Stimulated activated CD8-positive, alpha-beta memory T cell treated with anti-CD3 and anti-CD28 coated beads, Interleukin-12 subunit alpha, Interleukin-12 subunit beta, amount 100 ng/mL, for 1 hour (primary cell): ENCODE results near the gene SEC24D.

Experiments
- DNase-seq: peaks from one replicate; pipeline ENCODE4 v3.0.0-alpha.2; 2020; ENCODE audit warnings: low read depth

Gene SEC24D

DNA sequence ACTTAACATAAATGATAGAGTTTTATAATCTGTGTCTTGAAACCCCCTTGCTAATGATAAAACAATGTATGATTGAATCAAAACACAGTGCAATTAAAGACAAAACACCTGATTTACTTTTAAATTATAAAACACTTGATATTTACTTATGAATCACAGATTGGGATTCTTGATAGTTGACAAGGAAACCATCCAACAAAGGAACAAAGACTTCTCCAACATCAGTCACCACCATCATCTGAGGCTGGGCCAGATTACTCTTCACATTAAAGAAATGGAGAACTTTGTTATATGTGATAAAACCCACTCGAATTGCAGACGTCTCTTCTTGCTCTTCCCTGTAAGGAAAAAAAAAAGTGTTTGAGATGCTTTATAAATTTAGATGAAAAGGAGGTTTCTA lies 83.4 kb downstream of the SEC24D start:
- DNase-seq = no peak

DNA sequence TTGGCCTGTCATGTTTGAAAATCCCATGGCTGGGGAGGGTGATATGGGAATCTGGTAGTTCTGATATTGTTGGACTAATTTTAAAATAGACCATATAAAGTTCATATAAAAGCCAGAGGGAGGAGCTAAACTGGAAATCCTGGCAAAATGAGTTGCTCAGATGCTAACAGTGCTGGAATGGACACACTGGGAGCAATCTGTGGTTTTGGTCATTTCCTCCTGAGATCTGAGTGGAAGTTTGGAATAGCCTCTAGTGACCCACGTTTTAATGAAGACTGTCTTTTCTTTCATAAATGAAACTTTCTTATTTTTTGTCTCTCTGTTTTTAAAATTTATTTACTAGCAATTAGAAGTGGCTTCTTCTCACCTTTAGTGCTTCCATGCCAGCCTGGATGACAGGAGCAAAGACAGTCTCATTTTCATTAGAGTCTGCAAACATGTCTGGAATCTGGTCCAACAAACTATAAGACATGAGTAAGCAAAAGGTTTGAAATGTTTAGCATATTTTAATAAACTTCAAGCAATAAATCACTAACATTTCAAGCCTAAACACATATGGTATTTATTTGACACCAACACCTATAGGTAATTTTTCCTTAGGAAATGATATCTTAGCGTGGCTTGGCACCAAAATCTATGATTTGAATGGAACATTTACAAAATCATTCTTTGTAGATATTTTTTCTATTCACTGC lies 84.2 kb downstream of the SEC24D start:
- no peak for DNase-seq

DNA sequence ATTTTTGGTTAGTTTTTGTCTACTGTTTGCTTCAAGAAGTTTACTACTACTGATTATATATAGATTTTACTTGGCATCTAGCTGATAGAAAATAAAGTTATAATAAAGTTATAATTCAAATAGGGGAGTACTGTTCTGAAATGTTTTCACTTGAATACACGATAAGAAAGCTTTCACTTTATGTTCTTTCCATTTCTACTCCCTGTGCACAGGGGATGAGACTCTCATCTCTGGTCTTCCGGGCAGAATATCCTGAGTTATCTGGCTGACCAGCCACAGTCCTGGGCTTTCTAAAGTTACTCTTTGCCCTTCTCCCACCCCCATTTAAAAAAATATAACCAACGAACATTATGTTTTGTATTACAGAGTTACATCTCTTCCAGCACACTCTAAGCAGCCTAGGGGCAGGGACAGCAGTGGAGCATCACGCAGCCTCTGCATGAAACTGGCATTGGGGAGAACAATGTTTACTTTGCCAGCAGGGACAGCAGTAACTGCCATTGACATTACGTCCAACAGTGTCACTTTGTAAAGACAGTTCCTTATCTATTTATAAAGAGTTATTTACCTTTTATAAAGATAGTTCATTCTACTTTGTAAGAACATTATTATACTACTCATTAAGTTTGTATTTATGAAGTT lies 86.5 kb downstream of the SEC24D start:
- DNase-seq = no peak

DNA sequence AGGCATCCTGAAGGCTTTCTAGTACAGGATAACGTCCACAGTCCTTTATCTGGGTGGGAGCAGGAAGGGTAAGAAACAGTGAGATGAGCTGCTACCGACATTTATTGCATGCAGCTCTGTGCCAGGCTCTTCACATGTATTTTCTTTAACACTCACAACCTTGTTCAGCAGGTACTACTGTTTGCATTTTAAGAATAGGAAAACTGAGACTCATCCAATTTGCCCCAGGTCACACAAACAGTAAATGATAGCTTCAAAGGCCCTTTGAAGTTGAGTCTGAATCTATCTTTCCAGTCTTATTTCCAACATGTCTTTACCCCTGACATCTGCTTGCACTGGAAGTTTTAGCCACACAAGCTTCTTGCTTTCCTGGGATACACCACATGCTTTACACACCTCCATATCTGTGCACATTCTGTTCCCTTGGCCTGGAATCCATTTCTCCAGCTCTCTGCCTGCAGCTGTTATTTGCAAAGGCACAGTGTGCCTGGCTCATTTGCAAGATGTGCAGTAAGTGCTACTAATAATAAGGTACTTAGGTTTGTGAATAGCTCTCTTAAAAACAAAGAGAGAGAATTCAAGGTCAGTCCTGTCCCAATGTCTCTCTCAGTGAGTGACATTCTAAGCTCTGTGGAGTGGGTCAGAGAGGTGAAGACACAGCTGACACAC lies 89.5 kb downstream of the SEC24D start:
- no peak for DNase-seq

DNA sequence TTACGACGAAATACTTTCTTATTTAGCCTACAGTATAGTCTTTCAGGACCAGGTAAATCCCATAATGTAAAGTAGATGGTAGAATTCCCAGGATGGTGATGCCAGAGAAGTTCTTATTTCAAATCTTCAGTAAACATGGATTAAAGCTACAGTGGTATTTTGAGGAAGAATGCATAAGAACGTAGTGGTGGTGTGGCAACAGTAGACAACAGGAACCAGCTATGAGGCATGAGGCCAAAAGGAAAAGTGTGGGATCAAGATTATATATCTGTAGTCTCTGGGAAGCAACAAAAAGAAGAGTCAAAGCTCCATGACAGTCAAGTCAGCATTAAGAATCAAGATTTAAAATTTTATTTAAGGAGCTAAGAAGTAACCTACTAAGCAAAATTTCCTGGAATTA lies 90.6 kb downstream of the SEC24D start:
- DNase-seq = no peak

DNA sequence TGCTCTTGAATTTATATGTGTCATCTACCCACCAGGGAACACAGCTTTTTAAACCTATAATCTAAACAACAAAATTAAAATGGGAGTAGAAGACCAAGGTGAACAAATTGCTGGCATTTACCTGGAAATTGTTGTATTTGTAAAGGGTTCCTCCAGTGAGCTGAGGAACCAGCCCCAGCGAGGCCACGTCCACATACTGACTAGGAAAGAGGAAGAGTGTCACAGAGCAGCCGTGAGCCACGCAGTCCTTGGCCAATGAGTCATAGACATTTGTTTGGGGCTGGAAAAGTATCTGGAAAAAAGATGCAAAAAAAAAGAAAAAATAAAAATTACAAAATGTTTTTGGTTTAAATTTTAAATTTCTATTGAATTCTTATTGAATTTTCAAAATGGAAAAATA lies 92.1 kb downstream of the SEC24D start:
- DNase-seq = no peak

DNA sequence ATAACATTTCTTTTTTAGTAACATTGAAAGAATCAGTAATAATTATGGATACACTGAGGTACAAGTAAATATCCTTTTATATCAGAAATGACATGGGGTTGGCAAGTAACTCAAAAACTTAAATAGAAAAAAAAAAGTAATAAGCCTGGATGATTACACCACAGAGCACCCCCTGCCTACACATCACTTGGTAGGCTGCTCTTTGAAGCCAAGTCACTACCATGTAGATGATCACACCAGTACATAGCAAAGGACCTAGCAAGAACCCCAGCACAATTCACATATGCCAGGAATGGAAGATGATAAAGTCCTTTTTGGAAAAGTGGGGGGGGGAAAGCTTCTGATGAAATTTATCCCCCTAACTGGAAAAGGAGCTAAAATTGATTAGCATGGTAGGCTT lies 93.9 kb downstream of the SEC24D start:
- DNase-seq = no peak

DNA sequence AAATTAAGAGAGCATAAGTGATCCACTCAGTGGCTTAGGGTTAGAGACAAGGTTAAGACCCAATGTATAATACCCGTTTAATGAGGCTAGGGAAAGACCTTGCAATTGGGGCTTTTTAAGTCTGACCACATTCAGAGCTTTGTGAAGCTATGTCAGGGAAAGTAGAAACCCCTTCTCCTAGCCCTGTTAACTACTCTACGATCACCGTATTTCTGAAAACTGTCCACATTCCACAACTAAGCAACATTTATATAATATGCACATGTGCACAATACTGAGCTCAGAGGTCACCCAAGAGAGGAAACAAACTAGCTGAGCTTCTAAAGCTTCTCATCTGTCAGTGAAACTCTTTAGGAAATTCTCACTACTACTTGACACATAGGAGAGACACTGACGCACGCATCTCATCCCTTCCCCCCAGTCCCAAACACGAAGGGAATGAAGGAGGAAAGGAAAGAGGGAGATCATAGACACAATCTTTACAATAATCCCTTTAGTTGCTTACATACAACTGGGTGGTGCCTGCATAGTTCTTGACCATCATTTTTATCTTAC lies 94.5 kb downstream of the SEC24D start:
- no peak for DNase-seq

DNA sequence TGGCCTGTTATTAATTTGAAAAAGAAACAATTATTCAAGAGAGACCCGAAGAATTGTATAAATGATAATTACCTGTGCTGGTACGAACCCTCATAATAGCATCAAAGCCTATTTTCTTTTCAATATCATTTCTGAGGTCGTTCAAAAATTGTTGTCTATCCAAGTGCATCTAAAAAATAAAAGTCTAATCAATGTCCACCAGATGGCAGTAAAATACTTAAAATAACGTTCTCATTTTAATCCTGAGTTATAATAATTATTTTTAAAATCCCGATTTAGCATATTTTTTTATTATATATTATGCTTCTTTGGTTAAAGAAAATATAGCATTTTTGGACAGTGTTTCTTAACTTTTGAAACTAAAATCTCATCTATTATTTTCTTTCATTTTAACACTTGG lies 95.1 kb downstream of the SEC24D start:
- no peak for DNase-seq

DNA sequence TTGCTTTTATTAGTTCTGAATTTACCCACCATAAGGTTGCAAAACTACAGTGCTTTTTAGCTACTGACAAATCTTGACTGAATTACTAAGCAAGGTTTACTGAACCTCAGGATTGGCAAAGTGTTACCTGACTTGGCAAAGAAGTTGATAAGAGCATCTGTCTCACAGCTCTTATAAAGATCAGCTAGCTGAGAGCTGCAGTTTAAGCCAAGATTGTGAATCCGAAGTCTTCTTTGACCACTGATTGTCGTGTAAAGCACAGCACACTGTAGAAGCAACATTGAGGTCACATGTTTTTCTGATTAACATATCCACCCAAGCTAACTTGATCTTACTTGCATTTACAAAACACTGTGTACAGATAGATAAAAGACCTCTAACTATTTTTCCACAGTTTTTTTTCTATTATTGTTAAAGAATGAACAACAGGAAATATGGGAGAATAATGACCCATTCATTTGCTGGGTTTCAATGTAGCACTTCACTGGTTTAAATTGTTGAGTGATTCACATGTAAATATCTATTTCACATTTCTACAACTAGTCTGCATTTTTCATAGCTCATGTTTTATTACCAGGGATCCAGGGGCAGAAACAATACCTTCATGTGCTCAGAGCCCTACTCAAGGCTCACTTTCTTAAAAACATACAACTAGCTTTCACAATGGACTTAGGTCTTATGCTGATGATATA lies 96.8 kb downstream of the SEC24D start:
- DNase-seq = no peak

DNA sequence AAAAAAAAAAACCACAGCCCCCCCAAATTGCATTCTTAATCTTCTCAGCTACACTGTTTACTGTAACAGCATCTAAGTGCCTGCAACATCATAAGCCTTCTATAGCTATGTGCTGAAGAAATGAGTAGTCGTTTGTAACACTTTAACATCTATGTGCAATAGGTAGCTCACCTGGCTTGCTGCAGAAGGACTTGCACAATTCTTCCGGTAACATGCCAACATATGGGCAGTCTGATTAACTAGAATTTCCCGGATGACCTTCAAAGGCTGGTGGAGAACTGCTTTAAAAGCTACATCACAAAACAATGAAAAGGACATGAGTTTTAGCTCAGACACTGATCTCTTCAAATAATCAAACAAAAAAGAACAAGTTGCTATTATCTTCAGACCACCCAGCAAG lies 97.8 kb downstream of the SEC24D start:
- no peak for DNase-seq

DNA sequence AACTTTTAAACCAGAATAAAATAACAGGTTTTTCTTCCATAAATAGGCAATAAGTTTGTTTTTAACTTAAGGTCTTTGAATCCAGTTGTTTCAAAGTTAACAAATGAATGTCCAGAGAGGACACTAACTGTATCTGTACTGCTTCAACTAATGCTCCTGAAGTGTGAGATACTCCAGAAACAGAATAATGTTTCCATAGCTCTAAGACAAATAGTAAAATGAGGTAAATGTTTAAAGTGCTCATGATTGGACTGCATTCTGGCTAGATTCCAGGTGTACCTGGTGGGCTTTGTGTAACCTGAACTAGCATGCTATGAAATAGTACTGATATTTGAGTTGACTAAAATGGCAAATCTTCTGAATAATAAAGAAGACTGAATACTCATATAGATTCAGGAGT lies 99.0 kb downstream of the SEC24D start:
- no peak for DNase-seq

DNA sequence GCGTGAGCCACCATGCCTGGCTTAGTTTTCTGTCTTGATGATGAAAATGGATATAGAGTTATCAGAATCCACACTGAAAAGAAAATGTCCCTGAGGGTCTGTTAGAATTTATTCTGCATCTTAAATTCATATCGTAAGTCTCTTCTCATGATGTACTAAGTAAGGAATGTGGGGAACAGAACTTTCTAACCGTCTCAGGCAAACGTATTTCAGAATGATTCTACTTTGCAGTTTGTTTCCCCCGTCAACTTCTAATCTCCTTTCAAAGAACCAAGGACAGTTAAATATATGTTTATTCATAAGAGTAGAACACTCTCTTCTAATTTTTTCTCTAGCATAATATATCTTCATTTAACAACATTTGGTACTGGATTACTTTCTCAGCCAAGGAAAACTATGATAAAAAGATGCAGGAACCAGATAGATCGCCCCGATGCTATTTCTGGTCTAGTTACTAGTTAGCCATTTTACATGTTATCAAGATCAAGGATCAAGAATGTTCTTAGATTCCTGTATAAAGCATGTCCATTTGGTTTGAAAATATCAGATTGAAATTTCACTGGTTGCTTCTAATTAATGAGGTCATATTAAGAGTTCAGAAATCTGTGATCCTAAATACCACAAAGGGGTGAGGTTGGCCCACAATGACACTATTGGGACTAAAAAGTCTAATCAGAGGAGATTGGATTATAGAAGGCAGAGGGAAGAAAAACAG lies 101.3 kb downstream of the SEC24D start:
- no peak for DNase-seq

DNA sequence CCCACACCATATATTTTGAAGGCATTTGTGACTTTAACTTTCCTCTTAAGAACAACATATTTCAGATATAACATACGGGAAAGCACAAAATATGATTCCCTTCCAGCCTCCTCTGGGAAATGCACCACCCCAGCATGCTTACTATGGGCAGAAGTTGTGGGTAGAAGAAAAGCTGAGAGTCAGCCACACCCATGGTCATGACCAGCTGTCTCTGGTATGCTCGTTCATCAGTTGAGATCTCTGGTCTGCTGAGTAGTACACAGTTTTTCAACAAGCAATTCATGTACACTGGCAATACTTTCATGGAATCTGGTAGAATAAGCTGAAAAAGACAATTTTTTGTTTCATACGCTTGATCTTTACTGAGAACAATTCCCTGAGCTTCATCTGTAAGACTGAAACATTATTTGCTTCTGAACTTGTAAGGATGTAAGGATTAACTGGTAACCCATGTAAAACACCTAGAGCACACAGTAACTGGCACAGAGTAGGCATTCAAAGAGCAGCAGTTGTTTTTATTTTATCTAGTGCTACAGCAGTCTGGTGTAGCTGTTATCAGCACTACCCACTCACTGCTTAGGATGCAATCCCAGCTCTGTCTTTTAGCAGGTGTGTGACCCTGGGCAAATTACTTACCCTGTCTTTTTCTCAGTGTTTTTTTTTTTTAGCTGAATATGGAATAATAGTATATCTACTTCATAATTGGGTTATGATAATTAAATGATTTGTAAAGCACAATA lies 103.2 kb downstream of the SEC24D start:
- DNase-seq = no peak

DNA sequence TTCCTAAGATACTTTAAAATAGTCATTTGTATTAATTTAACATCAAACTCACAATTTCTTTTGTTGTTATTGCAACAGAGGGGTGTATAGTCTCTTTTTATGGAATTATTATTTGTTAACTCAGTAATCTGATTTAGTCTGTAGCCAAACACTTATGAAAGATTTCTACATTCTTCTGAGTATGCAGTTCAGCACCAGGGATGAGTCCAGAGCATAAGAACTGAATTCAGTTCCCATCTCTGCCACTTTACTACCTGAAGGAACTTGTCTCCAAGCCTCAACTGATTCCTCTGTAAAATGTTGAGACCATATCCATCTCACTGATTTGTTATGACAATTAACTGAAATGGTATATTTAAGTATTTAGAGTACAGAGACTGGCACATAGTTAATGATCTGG lies 105.2 kb downstream of the SEC24D start:
- no peak for DNase-seq

DNA sequence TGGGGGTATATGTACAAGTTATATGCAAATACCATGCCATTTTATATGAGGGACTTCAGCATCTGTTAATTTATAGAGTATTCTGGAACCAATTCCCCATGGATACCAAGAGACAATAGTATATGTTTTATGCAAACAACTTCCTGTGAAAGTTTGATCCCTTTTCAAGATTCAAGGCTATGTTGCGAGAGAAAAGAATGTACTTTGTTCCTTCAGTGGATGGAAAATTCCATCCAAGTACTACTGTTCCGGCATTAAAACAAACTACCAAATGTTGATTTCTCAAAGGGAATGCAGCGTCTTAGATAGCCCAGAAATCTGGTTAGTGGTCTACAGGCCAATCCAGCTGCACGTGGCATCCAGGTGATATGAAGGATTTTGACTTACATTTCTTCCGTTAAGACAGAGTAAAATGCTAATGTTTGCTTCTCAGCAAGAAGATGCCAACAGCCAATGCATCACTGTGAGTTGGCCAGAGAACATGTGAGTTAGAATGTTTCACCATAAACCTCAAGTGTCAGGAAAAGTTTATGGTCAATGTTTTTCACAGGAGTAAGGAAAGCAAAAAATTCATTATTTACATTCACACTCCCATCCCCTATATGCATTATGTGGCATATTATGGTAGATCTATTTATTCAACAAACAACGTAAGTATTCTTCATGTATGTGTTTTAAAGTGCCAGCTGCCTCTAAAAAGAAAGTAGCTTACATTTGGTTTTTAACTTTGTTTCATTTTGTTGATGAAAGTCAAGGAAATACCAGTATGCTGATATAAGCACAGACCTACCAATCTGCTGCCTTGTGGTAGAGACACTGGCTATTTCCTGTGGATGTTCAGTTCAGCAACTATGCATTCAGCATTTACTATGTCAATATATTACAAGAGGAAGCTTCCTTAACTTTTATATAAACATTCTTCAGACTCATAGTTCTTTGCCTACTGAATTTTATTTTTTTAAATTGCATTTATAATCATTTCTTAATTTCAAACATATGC lies 106.3 kb downstream of the SEC24D start:
- DNase-seq = no peak

DNA sequence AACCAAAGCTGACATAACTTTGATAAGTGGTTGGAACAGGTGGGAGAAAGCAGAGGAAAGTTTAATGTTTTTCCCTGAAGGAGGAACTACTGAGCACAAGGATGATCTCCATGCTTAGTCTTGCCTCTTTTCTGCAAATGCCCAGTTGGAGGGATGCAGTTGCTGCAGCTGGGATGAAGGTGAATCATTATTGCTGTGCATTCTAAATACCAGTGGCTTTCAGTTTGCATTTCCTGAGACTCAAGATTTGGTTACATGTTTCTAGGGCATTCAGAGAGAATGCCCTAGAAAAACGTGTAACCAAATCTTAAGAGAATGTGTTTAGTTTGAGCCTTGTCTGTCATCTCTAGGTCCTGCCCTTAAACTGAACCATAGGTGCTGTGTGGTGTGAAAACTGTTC lies 108.6 kb downstream of the SEC24D start:
- no peak for DNase-seq

DNA sequence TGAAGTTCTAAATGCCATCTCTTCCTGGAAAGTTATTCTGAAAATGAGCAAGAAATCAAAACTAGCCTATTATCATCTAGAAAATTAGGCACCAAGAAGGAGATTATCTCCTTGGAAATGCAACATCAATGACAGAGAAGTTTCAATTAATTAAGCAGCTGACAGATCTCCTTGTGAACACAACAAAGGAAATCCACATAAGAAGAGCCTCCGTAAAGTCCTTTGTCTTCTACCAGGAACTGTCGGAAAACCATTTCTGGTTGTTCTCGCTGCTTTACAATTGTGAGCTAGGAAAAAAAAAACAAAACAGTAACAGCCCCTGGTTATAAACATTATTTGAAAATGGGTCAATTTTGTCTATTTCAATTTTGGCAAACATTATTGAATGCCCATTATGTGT lies 112.6 kb downstream of the SEC24D start:
- DNase-seq = no peak

DNA sequence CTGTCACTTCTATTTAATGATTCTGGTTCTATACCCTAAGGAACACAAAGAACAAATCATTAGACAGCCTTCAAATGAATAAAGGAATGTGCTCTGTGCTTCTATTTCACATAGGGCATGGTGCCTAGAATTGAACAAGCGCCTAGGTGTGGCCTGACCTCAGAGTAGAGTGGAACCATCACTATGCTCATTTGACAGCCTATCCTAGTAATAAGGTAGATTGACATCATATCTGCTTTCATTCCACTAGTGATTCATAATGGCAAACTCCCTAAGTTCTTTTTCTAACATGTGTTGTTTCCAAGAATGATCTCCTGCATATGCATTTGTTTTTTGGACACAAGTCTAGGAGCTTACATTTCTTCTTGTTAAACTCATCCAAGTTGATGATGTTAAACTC lies 114.2 kb downstream of the SEC24D start:
- DNase-seq = no peak
